Measurements from ENCODE around the gene BCAS1. TPM values are rescaled to one million over a fixed set of nuclear protein-coding genes. Genes with fewer than 3 reads are reported as not detected.

Gene BCAS1
- total RNA-seq, 1 experiment from 2014 or later, result 3.1 TPM

- ChIA-PET CTCF (no interaction called here), POLR2A (no interaction called here)
- intact Hi-C loops (cut with micrococcal nuclease; ENCODE audit: unreplicated experiment), result no loop called here
- no peak for TF ChIP-seq SIN3A (IDR thresholded peaks at IDR 0.05; ENCODE audit: borderline replicate concordance, insufficient read depth, low read depth, low read length)
- TF ChIP-seq CTCF (IDR thresholded peaks at IDR 0.05), result no peak
- no peak for TF ChIP-seq TCF7L2 (IDR thresholded peaks at IDR 0.05; ENCODE audit: low read depth, low read length)
- TF ChIP-seq, protein P1, sequence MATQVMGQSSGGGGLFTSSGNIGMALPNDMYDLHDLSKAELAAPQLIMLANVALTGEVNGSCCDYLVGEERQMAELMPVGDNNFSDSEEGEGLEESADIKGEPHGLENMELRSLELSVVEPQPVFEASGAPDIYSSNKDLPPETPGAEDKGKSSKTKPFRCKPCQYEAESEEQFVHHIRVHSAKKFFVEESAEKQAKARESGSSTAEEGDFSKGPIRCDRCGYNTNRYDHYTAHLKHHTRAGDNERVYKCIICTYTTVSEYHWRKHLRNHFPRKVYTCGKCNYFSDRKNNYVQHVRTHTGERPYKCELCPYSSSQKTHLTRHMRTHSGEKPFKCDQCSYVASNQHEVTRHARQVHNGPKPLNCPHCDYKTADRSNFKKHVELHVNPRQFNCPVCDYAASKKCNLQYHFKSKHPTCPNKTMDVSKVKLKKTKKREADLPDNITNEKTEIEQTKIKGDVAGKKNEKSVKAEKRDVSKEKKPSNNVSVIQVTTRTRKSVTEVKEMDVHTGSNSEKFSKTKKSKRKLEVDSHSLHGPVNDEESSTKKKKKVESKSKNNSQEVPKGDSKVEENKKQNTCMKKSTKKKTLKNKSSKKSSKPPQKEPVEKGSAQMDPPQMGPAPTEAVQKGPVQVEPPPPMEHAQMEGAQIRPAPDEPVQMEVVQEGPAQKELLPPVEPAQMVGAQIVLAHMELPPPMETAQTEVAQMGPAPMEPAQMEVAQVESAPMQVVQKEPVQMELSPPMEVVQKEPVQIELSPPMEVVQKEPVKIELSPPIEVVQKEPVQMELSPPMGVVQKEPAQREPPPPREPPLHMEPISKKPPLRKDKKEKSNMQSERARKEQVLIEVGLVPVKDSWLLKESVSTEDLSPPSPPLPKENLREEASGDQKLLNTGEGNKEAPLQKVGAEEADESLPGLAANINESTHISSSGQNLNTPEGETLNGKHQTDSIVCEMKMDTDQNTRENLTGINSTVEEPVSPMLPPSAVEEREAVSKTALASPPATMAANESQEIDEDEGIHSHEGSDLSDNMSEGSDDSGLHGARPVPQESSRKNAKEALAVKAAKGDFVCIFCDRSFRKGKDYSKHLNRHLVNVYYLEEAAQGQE (IDR thresholded peaks at IDR 0.05; ENCODE audit: insufficient read depth in 1 of 2, low read depth in 2 of 2, low read length in 1 of 2), result no peak
- H3K9me3 ChIP-seq (ENCODE audit: control insufficient read depth, insufficient read depth, low read depth, low read length), result no peaks in the 10 kb centered on the region
- DNase-seq (ENCODE audit: low read depth, low spot score) (no peak), ATAC-seq (no peak)
- no peaks in the 10 kb centered on the region for H3K36me3 ChIP-seq (ENCODE audit: control insufficient read depth, insufficient read depth, low read length)
- no peaks in the 10 kb centered on the region for H3K4me1 ChIP-seq (ENCODE audit: control insufficient read depth, insufficient read depth, low read length)
- no TSS peak for BruUV-seq (replicated peaks)
- H3K27ac ChIP-seq (ENCODE audit: low read length), result no peak overlapping the region
- in situ Hi-C loops (cut with HindIII; ENCODE audit: low pct_unique_long_range_greater_than_20kb, low sequenced_read_pairs), result no loop called here
- no peak overlapping the region for H3K4me3 ChIP-seq (ENCODE audit: low read depth in 2 of 2, low read length in 2 of 2)
- no peaks in the 10 kb centered on the region for H3K27me3 ChIP-seq (ENCODE audit: control insufficient read depth, insufficient read depth, low read length)
These were observed 48.8 kb downstream of the BCAS1 start for GRCh38 chr20:54021446-54022235.

DNA sequence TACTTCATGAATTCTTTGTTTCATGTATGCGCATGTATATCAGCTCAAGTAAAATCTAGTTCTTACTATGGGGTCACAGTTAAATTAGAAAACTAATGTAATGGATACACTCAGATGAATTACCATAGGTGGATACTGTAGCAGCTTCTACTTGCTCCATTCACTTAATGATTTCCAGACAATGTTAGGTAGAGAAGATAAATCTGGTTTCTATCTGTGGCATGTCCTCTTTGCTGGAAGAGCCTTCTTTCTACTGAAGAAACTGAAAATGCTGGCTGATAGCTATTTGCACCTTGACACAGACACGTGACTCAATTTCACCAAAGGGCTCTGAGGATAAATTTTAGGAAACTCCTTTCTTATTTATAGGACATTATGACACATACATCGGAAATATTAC, 49.5 kb downstream of the BCAS1 start:
- H3K27me3 ChIP-seq (ENCODE audit: control insufficient read depth, insufficient read depth, low read length), result no peaks in the 10 kb centered on the region
- no peak overlapping the region for H3K4me3 ChIP-seq (ENCODE audit: low read depth in 2 of 2, low read length in 2 of 2)
- BruUV-seq (replicated peaks), result no TSS peak
- H3K36me3 ChIP-seq (ENCODE audit: control insufficient read depth, insufficient read depth, low read length), result no peaks in the 10 kb centered on the region
- H3K9me3 ChIP-seq (ENCODE audit: control insufficient read depth, insufficient read depth, low read depth, low read length), result no peaks in the 10 kb centered on the region
- TF ChIP-seq SIN3A (IDR thresholded peaks at IDR 0.05; ENCODE audit: borderline replicate concordance, insufficient read depth, low read depth, low read length) (no peak), CTCF (IDR thresholded peaks at IDR 0.05) (no peak), POLR2AphosphoS5 (IDR thresholded peaks at IDR 0.05; ENCODE audit: low read depth, low read length) (no peak), TCF7L2 (IDR thresholded peaks at IDR 0.05; ENCODE audit: low read depth, low read length) (no peak)
- TF ChIP-seq, protein P1 (IDR thresholded peaks at IDR 0.05; ENCODE audit: insufficient read depth in 1 of 2, low read depth in 2 of 2, low read length in 1 of 2), result no peak
- intact Hi-C loops (cut with micrococcal nuclease; ENCODE audit: unreplicated experiment) (no loop called here), in situ Hi-C loops (cut with HindIII; ENCODE audit: low pct_unique_long_range_greater_than_20kb, low sequenced_read_pairs) (no loop called here)
- POLR2A ChIA-PET, result no interaction called here
- H3K27ac ChIP-seq (ENCODE audit: low read length), result no peak overlapping the region
- ATAC-seq (no peak), DNase-seq (ENCODE audit: low read depth, low spot score) (no peak)
- CTCF ChIA-PET, result no interaction called here
- H3K4me1 ChIP-seq (ENCODE audit: control insufficient read depth, insufficient read depth, low read length), result no peaks in the 10 kb centered on the region

Measured in Panc1 (cell line).